ENCODE results near the gene TLE6. TPM values are rescaled to one million over a fixed set of nuclear protein-coding genes. Genes with fewer than 3 reads are reported as not detected.
"Not testable (repeated sequence)": the region's sequence is repeated elsewhere in the genome, so short reads cannot be mapped to it uniquely, and the experiment has no call there.

Gene TLE6
- polyA plus RNA-seq (2013, experiment 1 of 2) = 0.88 TPM
- 0.75 TPM for polyA plus RNA-seq (2013, experiment 2 of 2)

- Histone ChIP-seq H3K9ac (ENCODE audit: low read depth, low read length, poor library complexity) (no peak within 1 kb of the TSS), H3K4me1 (ENCODE audit: control insufficient read depth in 2 of 2, insufficient read depth in 1 of 2, low read depth in 1 of 2, low read length in 2 of 2) (peaks cover 12 to 19% of the 10 kb centered on the region in 2 donors), H3K9me3 (replicated peaks in 1 of 2; ENCODE audit: control insufficient read depth in 2 of 2, insufficient read depth in 1 of 2, low read depth in 1 of 2, low read length in 2 of 2) (no peaks in the 10 kb centered on the region), H3K23ac (ENCODE audit: low read depth, low read length, poor library complexity) (peak within 1 kb of the TSS; percentile 85), H3K79me1 (ENCODE audit: low read depth, low read length) (no peaks in the 10 kb centered on the region), H2BK15ac (ENCODE audit: low read length) (no peak within 1 kb of the TSS), H3K4ac (ENCODE audit: low read length) (no peak within 1 kb of the TSS), H3K4me2 (ENCODE audit: insufficient read depth, low read length, poor library complexity, severe bottlenecking) (peak within 1 kb of the TSS; percentile 31), H2BK12ac (ENCODE audit: low read length) (no peak within 1 kb of the TSS), H2AK5ac (ENCODE audit: low read depth, low read length) (no peak within 1 kb of the TSS), H3K4me3 (ENCODE audit: low read length in 2 of 2) (peak within 1 kb of the TSS; percentile 31 to 69), H4K8ac (ENCODE audit: low read depth, low read length) (no peak within 1 kb of the TSS), H3K36me3 (replicated peaks in 1 of 2; ENCODE audit: control insufficient read depth in 2 of 2, insufficient read depth in 2 of 2, low read length in 2 of 2) (no peaks in the 10 kb centered on the region), H2BK120ac (ENCODE audit: low read depth, low read length) (no peak within 1 kb of the TSS), H3K14ac (ENCODE audit: low read length) (no peak within 1 kb of the TSS), H3K27me3 (ENCODE audit: control insufficient read depth in 3 of 3, insufficient read depth in 3 of 3, low read depth in 1 of 3, low read length in 3 of 3) (peaks cover 3 to 48% (median 42%) of the 10 kb centered on the region in 3 experiments), H3K18ac (ENCODE audit: low read length) (peak within 1 kb of the TSS; percentile 72), H3K27ac (replicated peaks; ENCODE audit: low read length) (no peak within 1 kb of the TSS), H2AFZ (ENCODE audit: low read length) (peak within 1 kb of the TSS; percentile 53), H2BK5ac (ENCODE audit: low read length) (no peak within 1 kb of the TSS), H4K91ac (ENCODE audit: low read depth, low read length, poor library complexity) (no peak within 1 kb of the TSS)
- DNase-seq (ENCODE audit: low spot score) = peak; percentile 93
- no CpG with 5 or more reads among the region's 51 CpGs for WGBS, 2 donors (ENCODE audit: extremely low coverage in 2 of 2, insufficient read length in 2 of 2, insufficient replicate concordance in 1 of 2)
Measured at GRCh38 chr19:2977001-2977745, at the start of gene TLE6. Gene TLE6 (plus strand): TSS chr19:2977564. CDS start chr19:2978234, 670 bp downstream.

- Histone ChIP-seq H2BK15ac (ENCODE audit: low read length) (no peak overlapping the region), H4K8ac (ENCODE audit: low read depth, low read length) (no peak overlapping the region), H3K18ac (ENCODE audit: low read length) (no peak overlapping the region), H3K4me3 (ENCODE audit: low read length in 2 of 2) (no peak overlapping the region), H3K27ac (replicated peaks; ENCODE audit: low read length) (no peak overlapping the region), H3K23ac (ENCODE audit: low read depth, low read length, poor library complexity) (no peak overlapping the region), H3K9ac (ENCODE audit: low read depth, low read length, poor library complexity) (no peak overlapping the region), H3K27me3 (ENCODE audit: control insufficient read depth in 3 of 3, insufficient read depth in 3 of 3, low read depth in 1 of 3, low read length in 3 of 3) (no peaks in the 10 kb centered on the region), H2BK5ac (ENCODE audit: low read length) (no peak overlapping the region), H3K14ac (ENCODE audit: low read length) (no peak overlapping the region), H2BK12ac (ENCODE audit: low read length) (no peak overlapping the region), H2BK120ac (ENCODE audit: low read depth, low read length) (no peak overlapping the region), H3K4ac (ENCODE audit: low read length) (no peak overlapping the region), H2AFZ (ENCODE audit: low read length) (no peak overlapping the region), H3K9me3 (replicated peaks in 1 of 2; ENCODE audit: control insufficient read depth in 2 of 2, insufficient read depth in 1 of 2, low read depth in 1 of 2, low read length in 2 of 2) (peaks cover 28 to 64% of the 10 kb centered on the region in 2 donors), H2AK5ac (ENCODE audit: low read depth, low read length) (no peak overlapping the region), H3K36me3 (replicated peaks in 1 of 2; ENCODE audit: control insufficient read depth in 2 of 2, insufficient read depth in 2 of 2, low read length in 2 of 2) (peaks cover 28 to 67% of the 10 kb centered on the region in 2 donors), H3K4me1 (ENCODE audit: control insufficient read depth in 2 of 2, insufficient read depth in 1 of 2, low read depth in 1 of 2, low read length in 2 of 2) (no peaks in the 10 kb centered on the region), H3K79me1 (ENCODE audit: low read depth, low read length) (no peaks in the 10 kb centered on the region), H4K91ac (ENCODE audit: low read depth, low read length, poor library complexity) (no peak overlapping the region), H3K4me2 (ENCODE audit: insufficient read depth, low read length, poor library complexity, severe bottlenecking) (no peak overlapping the region)
- no CpG with 5 or more reads among the region's 18 CpGs for WGBS, 2 donors (ENCODE audit: extremely low coverage in 2 of 2, insufficient read length in 2 of 2, insufficient replicate concordance in 1 of 2)
- no peak for DNase-seq (ENCODE audit: low spot score)
Measured at GRCh38 chr19:2933490-2933910, 43.9 kb upstream of the TLE6 start.

- H3K4me3 ChIP-seq (ENCODE audit: low read length in 2 of 2); H3K4ac ChIP-seq (ENCODE audit: low read length); H3K27me3 ChIP-seq (ENCODE audit: control insufficient read depth in 3 of 3, insufficient read depth in 3 of 3, low read depth in 1 of 3, low read length in 3 of 3); H2AK5ac ChIP-seq (ENCODE audit: low read depth, low read length); H2BK120ac ChIP-seq (ENCODE audit: low read depth, low read length); H3K23ac ChIP-seq (ENCODE audit: low read depth, low read length, poor library complexity); H3K14ac ChIP-seq (ENCODE audit: low read length); H2BK5ac ChIP-seq (ENCODE audit: low read length); H3K27ac ChIP-seq (replicated peaks; ENCODE audit: low read length); H3K4me2 ChIP-seq (ENCODE audit: insufficient read depth, low read length, poor library complexity, severe bottlenecking); H2BK12ac ChIP-seq (ENCODE audit: low read length); DNase-seq (ENCODE audit: low spot score); H3K9ac ChIP-seq (ENCODE audit: low read depth, low read length, poor library complexity); H2BK15ac ChIP-seq (ENCODE audit: low read length); H3K79me1 ChIP-seq (ENCODE audit: low read depth, low read length); H2AFZ ChIP-seq (ENCODE audit: low read length); H3K18ac ChIP-seq (ENCODE audit: low read length); H3K4me1 ChIP-seq (ENCODE audit: control insufficient read depth in 2 of 2, insufficient read depth in 1 of 2, low read depth in 1 of 2, low read length in 2 of 2); H4K91ac ChIP-seq (ENCODE audit: low read depth, low read length, poor library complexity); H4K8ac ChIP-seq (ENCODE audit: low read depth, low read length): not testable (repeated sequence)
- peaks cover 30 to 74% of the 10 kb centered on the region in 2 donors for H3K36me3 ChIP-seq (replicated peaks in 1 of 2; ENCODE audit: control insufficient read depth in 2 of 2, insufficient read depth in 2 of 2, low read length in 2 of 2)
- no CpG with 5 or more reads among the region's 4 CpGs for WGBS, 2 donors (ENCODE audit: extremely low coverage in 2 of 2, insufficient read length in 2 of 2, insufficient replicate concordance in 1 of 2)
- H3K9me3 ChIP-seq (replicated peaks in 1 of 2; ENCODE audit: control insufficient read depth in 2 of 2, insufficient read depth in 1 of 2, low read depth in 1 of 2, low read length in 2 of 2) = peaks cover 29 to 62% of the 10 kb centered on the region in 2 donors
Measured at GRCh38 chr19:2935863-2936262, 41.5 kb upstream of the TLE6 start.

GRCh38 chr19:2942928-2943640 lies 34.3 kb upstream of the TLE6 start:
- Histone ChIP-seq H3K18ac (ENCODE audit: low read length) (no peak overlapping the region), H2AK5ac (ENCODE audit: low read depth, low read length) (no peak overlapping the region), H3K9me3 (replicated peaks in 1 of 2; ENCODE audit: control insufficient read depth in 2 of 2, insufficient read depth in 1 of 2, low read depth in 1 of 2, low read length in 2 of 2) (peaks cover 4 to 7% of the 10 kb centered on the region in 2 donors), H3K23ac (ENCODE audit: low read depth, low read length, poor library complexity) (no peak overlapping the region), H3K4ac (ENCODE audit: low read length) (no peak overlapping the region), H2AFZ (ENCODE audit: low read length) (no peak overlapping the region), H3K27me3 (ENCODE audit: control insufficient read depth in 3 of 3, insufficient read depth in 3 of 3, low read depth in 1 of 3, low read length in 3 of 3) (no peaks in the 10 kb centered on the region), H3K4me2 (ENCODE audit: insufficient read depth, low read length, poor library complexity, severe bottlenecking) (no peak overlapping the region), H4K8ac (ENCODE audit: low read depth, low read length) (no peak overlapping the region), H3K79me1 (ENCODE audit: low read depth, low read length) (peaks cover 10% of the 10 kb centered on the region), H2BK12ac (ENCODE audit: low read length) (no peak overlapping the region), H2BK5ac (ENCODE audit: low read length) (no peak overlapping the region), H3K14ac (ENCODE audit: low read length) (no peak overlapping the region), H3K4me3 (ENCODE audit: low read length in 2 of 2) (no peak overlapping the region), H4K91ac (ENCODE audit: low read depth, low read length, poor library complexity) (no peak overlapping the region), H3K36me3 (replicated peaks in 1 of 2; ENCODE audit: control insufficient read depth in 2 of 2, insufficient read depth in 2 of 2, low read length in 2 of 2) (peaks cover 6 to 15% of the 10 kb centered on the region in 2 donors), H3K4me1 (ENCODE audit: control insufficient read depth in 2 of 2, insufficient read depth in 1 of 2, low read depth in 1 of 2, low read length in 2 of 2) (peaks cover 2 to 6% of the 10 kb centered on the region in 2 donors), H3K27ac (replicated peaks; ENCODE audit: low read length) (no peak overlapping the region), H3K9ac (ENCODE audit: low read depth, low read length, poor library complexity) (no peak overlapping the region), H2BK120ac (ENCODE audit: low read depth, low read length) (no peak overlapping the region), H2BK15ac (ENCODE audit: low read length) (no peak overlapping the region)
- WGBS, 2 donors (ENCODE audit: extremely low coverage in 2 of 2, insufficient read length in 2 of 2, insufficient replicate concordance in 1 of 2) = 100% methylated on average over 1 of the region's 14 CpGs; no CpG with 5 or more reads in 1 of the 2 donors
- DNase-seq (ENCODE audit: low spot score) = no peak

Data from neuronal stem cell (in vitro differentiated cells).